A549 (cell line): ENCODE measurements around the gene ABCC9. TPM values are rescaled to one million over a fixed set of nuclear protein-coding genes. Genes with fewer than 3 reads are reported as not detected.

Source experiments
- ATAC-seq, 2 experiments: fragments of 200-7000 bp in 1 of 2; fragments of >200 bp in 1 of 2; cut with Nextera tagmentation in 1 of 2; cut with Tn5 transposase in 1 of 2; 3 replicates each; pipeline versions ENCODE4 v1.8.0 to v1.9.1; 2018 to 2020; ENCODE audit warnings: mild to moderate bottlenecking in 1 of 2, moderate library complexity in 1 of 2
- CTCF ChIA-PET: fragments of 300-600 bp; sonication (Branson Sonifier 250); formaldehyde crosslinking; extraction: SDS; loops from one replicate; lab custom pipeline; 2021; ENCODE audit warnings: antibody characterized with exemption, inconsistent platforms; lab: Yijun Ruan, JAX
- POLR2A ChIA-PET: fragments of 350-600 bp; formaldehyde crosslinking; extraction: SDS; loops from one replicate; lab custom pipeline; 2021; ENCODE audit warnings: antibody characterized with exemption, inconsistent platforms; lab: Yijun Ruan, JAX
- DNase-seq, 2 experiments: peaks; one replicate each; pipeline versions ENCODE4 v3.0.0 to v3.0.0-alpha.2; 2011 to 2016; ENCODE audit warnings: low read depth in 1 of 2, low spot score in 1 of 2
- FAIRE-seq: peaks from 2 replicates; lab custom pipeline; 2011; peaks lifted over from hg19 to GRCh38; lab: Jason Lieb, UNC
- H3K27ac ChIP-seq, 2 experiments: fragments of >200 bp; sonication (Bioruptor Twin); formaldehyde crosslinking; 3 replicates each; pipeline ENCODE4 v1.5.1; 2016 to 2017
- H3K4me1 ChIP-seq: fragments of >200 bp; sonication (Bioruptor Twin); formaldehyde crosslinking; 3 replicates; pipeline ENCODE4 v1.6.1; 2016
- H3K4me2 ChIP-seq: fragments of >200 bp; sonication (Bioruptor Twin); formaldehyde crosslinking; 3 replicates; pipeline ENCODE4 v1.6.1; 2016
- H3K4me3 ChIP-seq: fragments of >200 bp; sonication (Bioruptor Twin); formaldehyde crosslinking; 3 replicates; pipeline ENCODE4 v1.5.1; 2016
- H3K9me3 ChIP-seq: fragments of >200 bp; sonication (Bioruptor Twin); formaldehyde crosslinking; 3 replicates; pipeline ENCODE4 v1.6.1; 2016
- CBX8 ChIP-seq: fragments of 200-600 bp; sonication (generic); IDR thresholded peaks from 2 replicates; pipeline ENCODE4 v1.6.1; 2016
- CEBPB ChIP-seq, 2 experiments: fragments of >200 bp in 1 of 2; sonication (Bioruptor Twin) in 1 of 2; formaldehyde crosslinking in 1 of 2; IDR thresholded peaks; 2 replicates each; pipeline ENCODE4 v1.6.1; 2012 to 2016
- CHD4 ChIP-seq: fragments of 200-600 bp; sonication (generic); IDR thresholded peaks from 2 replicates; pipeline ENCODE4 v1.6.1; 2016; ENCODE audit warnings: antibody characterized with exemption, mild to moderate bottlenecking, borderline replicate concordance
- FOXS1 ChIP-seq: fragments of 250-450 bp; sonication (Bioruptor Pico); IDR thresholded peaks from 2 replicates; pipeline ENCODE4 v1.5.0; 2020; ENCODE audit warnings: mild to moderate bottlenecking, moderate library complexity
- HDAC2 ChIP-seq: fragments of 200-600 bp; sonication (generic); IDR thresholded peaks from 2 replicates; pipeline ENCODE4 v1.6.1; 2016
- HOXA7 ChIP-seq: fragments of 250-450 bp; sonication (Bioruptor Pico); IDR thresholded peaks from 2 replicates; pipeline ENCODE4 v1.5.0; 2020; ENCODE audit warnings: mild to moderate bottlenecking, moderate library complexity
- JUNB ChIP-seq: fragments of >200 bp; sonication (Bioruptor Twin); formaldehyde crosslinking; IDR thresholded peaks from 2 replicates; pipeline ENCODE4 v1.6.1; 2016
- KDM1A ChIP-seq: fragments of 200-600 bp; sonication (generic); IDR thresholded peaks from 2 replicates; pipeline ENCODE4 v1.6.1; 2016; ENCODE audit warnings: low read depth, mild to moderate bottlenecking
- MAZ ChIP-seq: fragments of 150-350 bp; IDR thresholded peaks from 2 replicates; pipeline ENCODE4 v1.6.1; 2014; ENCODE audit warnings: antibody characterized with exemption, low read depth, low read length, borderline replicate concordance
- NFE2L2 ChIP-seq: fragments of 150-350 bp; conservative IDR thresholded peaks from 2 replicates; pipeline ENCODE4 v1.6.1; 2014; ENCODE audit warnings: low read length
- RARB ChIP-seq: fragments of 250-450 bp; sonication (Bioruptor Pico); IDR thresholded peaks from 2 replicates; pipeline ENCODE4 v1.8.0; 2021; ENCODE audit warnings: mild to moderate bottlenecking, moderate library complexity
- RFX5 ChIP-seq: fragments of 450-650 bp; IDR thresholded peaks from 2 replicates; pipeline ENCODE4 v1.7.1; 2014; ENCODE audit warnings: antibody characterized with exemption, mild to moderate bottlenecking, moderate library complexity
- SMC3 ChIP-seq: fragments of >200 bp; sonication (Bioruptor Twin); formaldehyde crosslinking; IDR thresholded peaks from 3 replicates; pipeline ENCODE4 v1.6.1; 2018; ENCODE audit warnings: inconsistent platforms
- SREBF2 ChIP-seq: fragments of 450-650 bp; IDR thresholded peaks from 2 replicates; pipeline ENCODE4 v1.6.1; 2014; ENCODE audit warnings: mild to moderate bottlenecking, moderate library complexity
- ZC3H11A ChIP-seq: fragments of 450-650 bp; IDR thresholded peaks from 2 replicates; pipeline ENCODE4 v1.6.1; 2014; ENCODE audit warnings: antibody characterized with exemption, mild to moderate bottlenecking
- ZFP36 ChIP-seq: fragments of 450-650 bp; IDR thresholded peaks from 2 replicates; pipeline ENCODE4 v1.6.1; 2014; ENCODE audit warnings: borderline replicate concordance; ENCODE audit not compliant: partially characterized antibody
- ZNF302 ChIP-seq: fragments of 250-450 bp; sonication (Bioruptor Pico); IDR thresholded peaks from 2 replicates; pipeline ENCODE4 v1.9.0; 2021; ENCODE audit warnings: inconsistent platforms, mild to moderate bottlenecking, moderate library complexity
- WGBS: methylation state at CpG from one replicate; pipeline ENCODE4 v1.1.6; 2017; ENCODE audit errors: missing lambda C conversion rate; 5-methylcytosine and 5-hydroxymethylcytosine counted together
- polyA plus RNA-seq, 4 experiments: library from polyadenylated mRNA; depleted of rRNA in 3 of 4; stranded (reverse); fragments of >200 nt; fragmentation: RNase III in 1 of 4; extraction: RNeasy Plus Mini Kit Qiagen cat#74134 plus additional on column Dnase treatment in 1 of 4; gene quantifications; 2 replicates in 3 of 4; 3 replicates in 1 of 4; pipeline ENCODE4 v1.2.3, GENCODE V29; 2011 to 2017
- TF ChIP-seq, protein P1 (sequence below): fragments of 250-450 bp; sonication (Bioruptor Pico); IDR thresholded peaks from 2 replicates; pipeline ENCODE4 v1.5.0; 2020; ENCODE audit warnings: low read depth, mild to moderate bottlenecking, moderate library complexity
- TF ChIP-seq, protein P2 (sequence below): IDR thresholded peaks from 2 replicates; pipeline ENCODE4 v1.6.1; 2012
- TF ChIP-seq, protein P3 (sequence below): fragments of >200 bp; sonication (Bioruptor Twin); formaldehyde crosslinking; IDR thresholded peaks from 2 replicates; pipeline ENCODE4 v1.6.1; 2016
- TF ChIP-seq, protein P4 (sequence below): fragments of 450-650 bp; IDR thresholded peaks from 2 replicates; pipeline ENCODE4 v1.6.1; 2014; ENCODE audit warnings: antibody characterized with exemption
- TF ChIP-seq, protein P5 (sequence below): fragments of 150-350 bp; IDR thresholded peaks from 2 replicates; pipeline ENCODE4 v1.6.1; 2014; ENCODE audit warnings: low read depth, mild to moderate bottlenecking, low read length

Gene ABCC9
- polyA plus RNA-seq, 2 of the 4 experiments (the other 2 are of a cell fraction) = 0.01 TPM; not detected in 1

DNA sequence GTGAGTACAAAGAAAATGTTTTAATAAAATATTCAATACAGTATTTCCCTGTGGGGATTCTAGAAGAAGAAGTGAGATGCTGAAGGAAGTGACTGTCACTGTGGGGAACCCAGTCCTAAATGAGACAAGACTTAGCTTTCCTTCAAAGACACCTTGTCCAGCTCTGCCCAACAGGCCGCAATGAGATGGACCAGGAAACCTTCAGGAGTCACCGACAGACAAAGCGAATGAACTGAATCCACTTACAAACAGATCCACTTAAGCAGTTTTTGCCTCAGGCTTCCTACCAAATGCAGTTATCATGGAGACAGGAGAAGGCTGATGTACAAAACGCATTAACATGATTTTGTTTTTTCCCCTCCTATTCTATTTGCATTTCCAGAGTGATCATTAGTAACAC, 176.3 kb downstream of the ABCC9 start:
- POLR2A ChIA-PET = no interaction called here
- H3K4me1 ChIP-seq = no peaks in the 10 kb centered on the region
- 84% methylated on average over 4 of the region's 4 CpGs for WGBS
- no peak for ATAC-seq
- no peak overlapping the region for H3K4me3 ChIP-seq
- no peak overlapping the region for H3K4me2 ChIP-seq
- TF ChIP-seq CHD4 (no peak), ZC3H11A (no peak), ZNF302 (CRISPR knock-in tag) (no peak), HDAC2 (no peak), ZFP36 (no peak), RFX5 (no peak), JUNB (no peak), CBX8 (no peak), HOXA7 (CRISPR knock-in tag) (no peak), SMC3 (no peak)
- TF ChIP-seq, protein P1, sequence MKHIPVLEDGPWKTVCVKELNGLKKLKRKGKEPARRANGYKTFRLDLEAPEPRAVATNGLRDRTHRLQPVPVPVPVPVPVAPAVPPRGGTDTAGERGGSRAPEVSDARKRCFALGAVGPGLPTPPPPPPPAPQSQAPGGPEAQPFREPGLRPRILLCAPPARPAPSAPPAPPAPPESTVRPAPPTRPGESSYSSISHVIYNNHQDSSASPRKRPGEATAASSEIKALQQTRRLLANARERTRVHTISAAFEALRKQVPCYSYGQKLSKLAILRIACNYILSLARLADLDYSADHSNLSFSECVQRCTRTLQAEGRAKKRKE (CRISPR knock-in tag) = no peak
- TF ChIP-seq, protein P2, sequence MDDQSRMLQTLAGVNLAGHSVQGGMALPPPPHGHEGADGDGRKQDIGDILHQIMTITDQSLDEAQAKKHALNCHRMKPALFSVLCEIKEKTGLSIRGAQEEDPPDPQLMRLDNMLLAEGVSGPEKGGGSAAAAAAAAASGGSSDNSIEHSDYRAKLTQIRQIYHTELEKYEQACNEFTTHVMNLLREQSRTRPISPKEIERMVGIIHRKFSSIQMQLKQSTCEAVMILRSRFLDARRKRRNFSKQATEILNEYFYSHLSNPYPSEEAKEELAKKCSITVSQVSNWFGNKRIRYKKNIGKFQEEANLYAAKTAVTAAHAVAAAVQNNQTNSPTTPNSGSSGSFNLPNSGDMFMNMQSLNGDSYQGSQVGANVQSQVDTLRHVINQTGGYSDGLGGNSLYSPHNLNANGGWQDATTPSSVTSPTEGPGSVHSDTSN = no peak
- TF ChIP-seq, all 56 proteins: peak for 0
- CTCF ChIA-PET = no interaction called here
- Histone ChIP-seq H3K27ac (no peak overlapping the region), H3K9me3 (no peaks in the 10 kb centered on the region)
- FAIRE-seq (no peak), DNase-seq (no peak)

DNA sequence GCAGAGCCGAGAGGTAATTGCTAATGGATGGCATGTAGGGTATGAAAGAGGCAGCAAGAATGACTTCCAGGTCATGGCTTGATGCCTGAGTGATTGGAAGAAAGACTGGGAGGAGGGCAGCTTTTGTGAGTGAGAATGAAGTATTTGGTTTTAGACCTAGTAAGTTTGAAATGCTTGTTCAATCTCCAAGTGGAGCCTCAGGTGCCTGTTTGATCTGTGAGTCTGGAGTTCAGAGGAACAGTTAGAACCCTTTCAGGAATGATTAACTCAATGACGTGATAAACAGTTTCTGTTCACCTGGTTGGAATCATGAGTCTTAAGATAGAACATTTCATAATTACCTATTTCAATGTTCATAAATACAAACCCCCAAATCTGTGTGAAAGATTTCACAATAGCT, 177.2 kb downstream of the ABCC9 start:
- no peak for TF ChIP-seq NFE2L2
- TF ChIP-seq, protein P3, sequence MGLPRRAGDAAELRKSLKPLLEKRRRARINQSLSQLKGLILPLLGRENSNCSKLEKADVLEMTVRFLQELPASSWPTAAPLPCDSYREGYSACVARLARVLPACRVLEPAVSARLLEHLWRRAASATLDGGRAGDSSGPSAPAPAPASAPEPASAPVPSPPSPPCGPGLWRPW = no peak
- no peak for TF ChIP-seq MAZ
- no peak for TF ChIP-seq RARB (CRISPR knock-in tag)
- TF ChIP-seq, protein P4, sequence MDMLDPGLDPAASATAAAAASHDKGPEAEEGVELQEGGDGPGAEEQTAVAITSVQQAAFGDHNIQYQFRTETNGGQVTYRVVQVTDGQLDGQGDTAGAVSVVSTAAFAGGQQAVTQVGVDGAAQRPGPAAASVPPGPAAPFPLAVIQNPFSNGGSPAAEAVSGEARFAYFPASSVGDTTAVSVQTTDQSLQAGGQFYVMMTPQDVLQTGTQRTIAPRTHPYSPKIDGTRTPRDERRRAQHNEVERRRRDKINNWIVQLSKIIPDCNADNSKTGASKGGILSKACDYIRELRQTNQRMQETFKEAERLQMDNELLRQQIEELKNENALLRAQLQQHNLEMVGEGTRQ = no peak
- no peak for TF ChIP-seq CEBPB (IDR thresholded peaks at IDR 0.05)
- no peak for TF ChIP-seq KDM1A
- TF ChIP-seq, protein P5, sequence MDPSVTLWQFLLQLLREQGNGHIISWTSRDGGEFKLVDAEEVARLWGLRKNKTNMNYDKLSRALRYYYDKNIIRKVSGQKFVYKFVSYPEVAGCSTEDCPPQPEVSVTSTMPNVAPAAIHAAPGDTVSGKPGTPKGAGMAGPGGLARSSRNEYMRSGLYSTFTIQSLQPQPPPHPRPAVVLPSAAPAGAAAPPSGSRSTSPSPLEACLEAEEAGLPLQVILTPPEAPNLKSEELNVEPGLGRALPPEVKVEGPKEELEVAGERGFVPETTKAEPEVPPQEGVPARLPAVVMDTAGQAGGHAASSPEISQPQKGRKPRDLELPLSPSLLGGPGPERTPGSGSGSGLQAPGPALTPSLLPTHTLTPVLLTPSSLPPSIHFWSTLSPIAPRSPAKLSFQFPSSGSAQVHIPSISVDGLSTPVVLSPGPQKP = no peak
- TF ChIP-seq, protein P1 (CRISPR knock-in tag) = no peak
- no peak for TF ChIP-seq SREBF2
- no peak for TF ChIP-seq FOXS1
- FAIRE-seq (no peak), DNase-seq (no peak), ATAC-seq (no peak)
- Histone ChIP-seq H3K27ac (no peak overlapping the region), H3K4me1 (no peaks in the 10 kb centered on the region), H3K9me3 (no peaks in the 10 kb centered on the region), H3K4me3 (no peak overlapping the region), H3K4me2 (no peak overlapping the region)
- ChIA-PET CTCF (no interaction called here), POLR2A (no interaction called here)
- 43% methylated on average over 2 of the region's 2 CpGs for WGBS
